Right lobe of liver (tissue), 4 donors: ENCODE measurements around the gene GPR142.

ENCODE experiments used
- POLR2A ChIP-seq: fragments of 450-650 bp; IDR thresholded peaks from one replicate; pipeline ENCODE4 v1.6.1; 2017; ENCODE audit warnings: antibody characterized with exemption, mild to moderate bottlenecking
- TF ChIP-seq, protein P1 (sequence below), 4 donors: fragments of 200-600 bp in 3 of 4; fragments of 450-650 bp in 1 of 4; IDR thresholded peaks; one replicate each; pipeline versions ENCODE4 v1.5.1 to v1.8.0; 2016 to 2022; ENCODE audit warnings: antibody characterized with exemption in 4 of 4, mild to moderate bottlenecking in 2 of 4
- donor health status: DM: no; HTN: no; CAD: no.
- donor health status: DM: no; HTN: no; CAD: no.
- donor health status: DM: no; HTN: yes; CAD: no.

GRCh38 chr17:74383141-74383540, 15.8 kb downstream of the GPR142 start:
- TF ChIP-seq, protein P1, sequence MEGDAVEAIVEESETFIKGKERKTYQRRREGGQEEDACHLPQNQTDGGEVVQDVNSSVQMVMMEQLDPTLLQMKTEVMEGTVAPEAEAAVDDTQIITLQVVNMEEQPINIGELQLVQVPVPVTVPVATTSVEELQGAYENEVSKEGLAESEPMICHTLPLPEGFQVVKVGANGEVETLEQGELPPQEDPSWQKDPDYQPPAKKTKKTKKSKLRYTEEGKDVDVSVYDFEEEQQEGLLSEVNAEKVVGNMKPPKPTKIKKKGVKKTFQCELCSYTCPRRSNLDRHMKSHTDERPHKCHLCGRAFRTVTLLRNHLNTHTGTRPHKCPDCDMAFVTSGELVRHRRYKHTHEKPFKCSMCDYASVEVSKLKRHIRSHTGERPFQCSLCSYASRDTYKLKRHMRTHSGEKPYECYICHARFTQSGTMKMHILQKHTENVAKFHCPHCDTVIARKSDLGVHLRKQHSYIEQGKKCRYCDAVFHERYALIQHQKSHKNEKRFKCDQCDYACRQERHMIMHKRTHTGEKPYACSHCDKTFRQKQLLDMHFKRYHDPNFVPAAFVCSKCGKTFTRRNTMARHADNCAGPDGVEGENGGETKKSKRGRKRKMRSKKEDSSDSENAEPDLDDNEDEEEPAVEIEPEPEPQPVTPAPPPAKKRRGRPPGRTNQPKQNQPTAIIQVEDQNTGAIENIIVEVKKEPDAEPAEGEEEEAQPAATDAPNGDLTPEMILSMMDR (IDR thresholded peaks at IDR 0.05), result no peak
- TF ChIP-seq POLR2A, result no peak
